IPS DF 6.9 (cell line): ENCODE measurements around the gene NOC4L.

Source experiments
- DNase-seq: peaks from one replicate; pipeline ENCODE4 v3.0.0-alpha.2; 2013; ENCODE audit warnings: low read depth, low spot score
- H3K27ac ChIP-seq: one replicate; pipeline ENCODE4 v1.5.1; 2013; ENCODE audit warnings: low read length, control low read depth
- H3K27me3 ChIP-seq: 2 replicates; pipeline ENCODE4 v1.6.1; 2013; ENCODE audit warnings: mild to moderate bottlenecking, low read length; ENCODE audit not compliant: control insufficient read depth, insufficient read depth
- H3K36me3 ChIP-seq: 2 replicates; pipeline ENCODE4 v1.6.1; 2013; ENCODE audit warnings: low read length; ENCODE audit not compliant: control insufficient read depth, insufficient read depth
- H3K4me1 ChIP-seq: 2 replicates; pipeline ENCODE4 v1.6.1; 2013; ENCODE audit warnings: low read length; ENCODE audit not compliant: control insufficient read depth, insufficient read depth
- H3K4me3 ChIP-seq: 2 replicates; pipeline ENCODE4 v1.5.1; 2013; ENCODE audit warnings: mild to moderate bottlenecking, low read length
- H3K9me3 ChIP-seq: 2 replicates; pipeline ENCODE4 v1.6.1; 2013; ENCODE audit warnings: low read length, inconsistent platforms; ENCODE audit not compliant: control insufficient read depth, insufficient read depth
- WGBS: extraction: QIAGEN DNeasy Blood & Tissue Kit; methylation state at CpG from one replicate; pipeline ENCODE4 v1.1.7; 2013; ENCODE audit warnings: mixed read lengths, missing lambda C conversion rate; ENCODE audit not compliant: insufficient read length, insufficient coverage; 5-methylcytosine and 5-hydroxymethylcytosine counted together

The NOC4L gene

DNA sequence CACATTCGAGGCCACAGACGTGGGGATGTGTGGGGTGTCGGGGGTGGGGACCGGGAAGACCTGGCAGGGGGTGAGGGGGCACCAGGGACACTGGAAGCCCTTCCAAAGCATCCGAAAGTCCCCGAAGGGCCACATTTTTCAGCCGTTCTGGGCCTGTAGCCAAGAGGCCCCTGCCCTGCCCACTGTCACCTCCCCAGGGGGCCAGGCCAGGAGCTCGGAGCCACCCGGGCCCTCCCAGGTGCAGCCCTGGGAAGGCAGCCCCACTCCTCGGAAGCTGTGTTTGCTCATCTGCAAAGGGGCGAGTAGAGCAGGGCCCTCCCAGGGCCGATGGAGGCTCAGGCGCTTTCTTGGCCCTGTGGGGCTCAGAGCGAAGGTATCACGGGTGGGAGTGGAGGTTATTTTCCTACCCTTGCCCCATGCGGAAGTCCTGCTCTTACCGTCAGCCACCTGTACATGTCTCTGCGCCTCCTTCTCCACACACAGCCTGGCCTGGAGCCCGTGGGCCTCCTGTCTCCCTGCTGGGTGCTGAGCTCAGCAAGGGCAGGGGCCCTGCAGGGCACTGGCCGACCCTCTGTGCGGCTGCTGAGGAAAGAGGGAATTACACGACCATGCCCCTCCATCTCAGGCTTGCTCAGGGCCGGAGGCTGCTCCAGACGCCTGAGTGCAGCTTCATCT lies 27.2 kb downstream of the NOC4L start:
- DNase-seq = no peak
- Histone ChIP-seq H3K4me3 (no peak overlapping the region), H3K9me3 (no peaks in the 10 kb centered on the region), H3K27me3 (no peaks in the 10 kb centered on the region), H3K27ac (no peak overlapping the region), H3K4me1 (no peaks in the 10 kb centered on the region), H3K36me3 (no peaks in the 10 kb centered on the region)
- no CpG with 5 or more reads among the region's 24 CpGs for WGBS

DNA sequence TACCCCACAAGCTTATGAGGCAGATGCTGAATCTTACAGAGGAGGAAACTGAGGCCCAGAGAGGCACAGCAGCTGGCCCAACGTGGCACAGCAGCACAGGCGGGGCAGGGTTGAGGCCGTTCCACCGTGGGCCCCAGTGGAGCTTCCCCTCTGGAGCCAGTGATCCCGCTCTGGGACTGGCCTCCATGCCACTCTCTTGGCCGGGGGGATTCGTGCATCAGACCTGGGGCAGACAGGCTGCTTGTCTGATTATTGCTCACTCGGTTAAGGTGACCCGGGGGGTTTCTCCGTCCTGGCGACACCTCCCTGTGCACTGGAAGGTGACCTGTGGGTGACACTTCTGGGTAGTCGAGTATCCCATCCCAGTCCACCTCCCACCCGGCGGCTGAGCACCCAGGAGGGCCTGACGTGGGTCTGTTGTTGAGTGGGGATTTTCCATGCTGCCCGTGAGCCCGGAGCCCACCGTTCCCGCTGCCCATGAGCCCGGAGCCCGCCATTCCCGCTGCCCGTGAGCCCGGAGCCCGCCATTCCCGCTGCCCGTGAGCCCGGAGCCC lies 27.8 kb downstream of the NOC4L start:
- no CpG with 5 or more reads among the region's 28 CpGs for WGBS
- Histone ChIP-seq H3K4me3 (no peak overlapping the region), H3K4me1 (no peaks in the 10 kb centered on the region), H3K36me3 (no peaks in the 10 kb centered on the region), H3K9me3 (no peaks in the 10 kb centered on the region), H3K27me3 (no peaks in the 10 kb centered on the region), H3K27ac (no peak overlapping the region)
- no peak for DNase-seq

DNA sequence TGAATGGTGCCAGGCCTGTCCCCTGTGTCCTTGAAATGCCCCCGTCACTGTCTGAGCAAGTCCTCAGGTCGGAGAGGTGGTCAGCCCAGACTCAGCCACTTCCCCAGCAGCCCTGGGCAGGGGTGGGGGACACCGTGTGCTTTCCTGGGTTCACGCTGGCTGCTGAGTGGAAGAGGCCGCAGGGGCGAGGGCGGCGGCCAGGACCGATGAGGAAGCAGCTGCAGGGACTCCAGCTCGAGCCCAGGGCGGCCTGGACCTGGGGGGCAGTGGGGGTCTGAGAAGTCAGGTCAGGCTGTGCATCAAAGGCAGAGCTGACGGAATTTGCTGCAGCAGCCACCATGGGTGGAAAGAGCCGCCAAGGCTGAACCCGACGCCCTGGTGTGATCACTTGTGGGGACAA lies 28.4 kb downstream of the NOC4L start:
- no peaks in the 10 kb centered on the region for H3K9me3 ChIP-seq
- no peak overlapping the region for H3K27ac ChIP-seq
- no peaks in the 10 kb centered on the region for H3K36me3 ChIP-seq
- WGBS = no CpG with 5 or more reads among the region's 15 CpGs
- H3K4me3 ChIP-seq = no peak overlapping the region
- no peak for DNase-seq
- H3K27me3 ChIP-seq = no peaks in the 10 kb centered on the region
- no peaks in the 10 kb centered on the region for H3K4me1 ChIP-seq

DNA sequence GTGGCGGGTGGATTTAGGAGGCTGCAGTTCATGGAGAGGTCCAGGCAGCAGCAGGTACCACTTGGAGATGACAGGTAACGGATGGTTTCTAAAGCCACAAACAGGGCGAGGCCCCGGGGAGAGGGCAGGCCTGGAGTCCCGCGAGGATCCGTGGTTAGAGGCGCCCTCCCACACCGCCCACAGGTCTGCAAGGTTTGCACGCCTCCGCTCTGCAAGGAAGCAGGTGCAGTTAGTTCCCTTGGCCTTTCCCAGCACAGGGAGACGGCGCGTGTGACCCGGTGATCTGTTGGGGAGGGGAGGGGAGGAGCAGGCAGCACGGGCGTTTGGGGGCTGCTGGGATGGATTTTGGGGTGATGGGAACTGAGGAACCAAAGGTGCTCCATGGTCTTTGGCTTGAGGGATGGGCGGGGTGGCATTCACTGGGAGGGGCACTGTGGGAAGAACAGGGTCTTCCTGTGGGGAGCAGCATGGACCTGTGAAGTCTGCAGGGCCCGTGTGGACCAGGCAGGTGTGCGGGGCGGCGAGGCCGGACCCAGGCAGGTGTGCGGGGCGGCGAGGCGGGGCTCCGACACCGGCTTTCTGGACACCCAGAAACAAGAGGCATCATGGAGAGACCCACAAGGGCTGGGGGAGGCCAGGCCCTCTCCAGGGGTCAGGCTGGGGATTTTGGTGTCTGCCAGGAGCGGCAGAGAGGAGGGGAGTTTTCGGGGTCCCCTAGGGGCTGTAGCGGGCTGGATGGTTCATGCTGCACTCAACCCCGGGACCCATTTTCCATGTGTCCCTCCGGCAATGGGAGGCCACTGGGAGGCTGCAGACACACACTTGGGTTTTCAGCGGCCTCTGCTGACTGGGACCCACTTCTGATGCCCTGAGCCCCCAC lies 29.1 kb downstream of the NOC4L start:
- Histone ChIP-seq H3K36me3 (no peaks in the 10 kb centered on the region), H3K9me3 (no peaks in the 10 kb centered on the region), H3K27ac (no peak overlapping the region), H3K27me3 (no peaks in the 10 kb centered on the region), H3K4me1 (no peaks in the 10 kb centered on the region), H3K4me3 (no peak overlapping the region)
- DNase-seq = no peak
- WGBS = no CpG with 5 or more reads among the region's 35 CpGs

DNA sequence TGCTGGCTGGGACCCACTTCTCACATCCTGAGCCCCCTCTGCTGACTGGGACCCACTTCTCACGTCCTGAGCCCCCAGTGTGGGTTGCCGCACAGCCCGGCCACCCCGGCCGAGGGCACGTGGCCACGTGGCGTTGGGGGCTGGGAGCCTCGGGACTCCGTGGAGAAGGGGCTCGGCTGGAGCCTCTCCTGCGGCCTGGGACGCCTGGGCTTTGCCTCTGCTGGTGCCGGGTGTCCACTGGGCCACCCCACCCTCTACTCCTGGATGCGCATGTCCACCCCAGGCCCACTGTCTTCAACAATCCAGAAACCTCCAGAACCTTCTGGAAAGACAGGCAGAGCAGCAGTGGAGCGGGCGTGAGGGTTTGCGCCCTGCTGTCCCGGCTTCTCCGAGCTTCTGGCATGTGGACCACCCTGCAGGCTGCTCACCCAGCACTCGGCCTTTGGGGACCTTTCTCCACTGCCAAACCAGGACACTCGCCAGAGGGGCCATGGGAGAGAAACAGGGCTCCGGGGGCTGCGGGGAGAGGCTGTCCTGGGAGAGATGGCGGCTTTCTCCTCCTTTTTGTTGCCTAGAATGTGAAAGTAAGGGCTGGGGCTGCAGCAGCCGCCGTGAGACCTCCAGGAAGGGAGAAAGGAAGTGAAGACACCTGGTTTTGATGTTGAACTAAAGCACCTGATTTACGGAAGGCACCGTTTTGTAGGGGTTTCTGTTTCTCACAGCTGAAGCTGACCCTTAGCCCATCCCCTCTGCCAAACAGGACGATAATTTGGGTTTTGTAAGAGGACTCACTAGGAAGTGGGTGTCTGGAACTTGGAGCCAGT lies 30.0 kb downstream of the NOC4L start:
- Histone ChIP-seq H3K36me3 (no peaks in the 10 kb centered on the region), H3K9me3 (no peaks in the 10 kb centered on the region), H3K4me3 (no peak overlapping the region; the same call in 1 of the 2 replicates), H3K27ac (no peak overlapping the region), H3K27me3 (no peaks in the 10 kb centered on the region), H3K4me1 (no peaks in the 10 kb centered on the region)
- no CpG with 5 or more reads among the region's 30 CpGs for WGBS
- DNase-seq = no peak

DNA sequence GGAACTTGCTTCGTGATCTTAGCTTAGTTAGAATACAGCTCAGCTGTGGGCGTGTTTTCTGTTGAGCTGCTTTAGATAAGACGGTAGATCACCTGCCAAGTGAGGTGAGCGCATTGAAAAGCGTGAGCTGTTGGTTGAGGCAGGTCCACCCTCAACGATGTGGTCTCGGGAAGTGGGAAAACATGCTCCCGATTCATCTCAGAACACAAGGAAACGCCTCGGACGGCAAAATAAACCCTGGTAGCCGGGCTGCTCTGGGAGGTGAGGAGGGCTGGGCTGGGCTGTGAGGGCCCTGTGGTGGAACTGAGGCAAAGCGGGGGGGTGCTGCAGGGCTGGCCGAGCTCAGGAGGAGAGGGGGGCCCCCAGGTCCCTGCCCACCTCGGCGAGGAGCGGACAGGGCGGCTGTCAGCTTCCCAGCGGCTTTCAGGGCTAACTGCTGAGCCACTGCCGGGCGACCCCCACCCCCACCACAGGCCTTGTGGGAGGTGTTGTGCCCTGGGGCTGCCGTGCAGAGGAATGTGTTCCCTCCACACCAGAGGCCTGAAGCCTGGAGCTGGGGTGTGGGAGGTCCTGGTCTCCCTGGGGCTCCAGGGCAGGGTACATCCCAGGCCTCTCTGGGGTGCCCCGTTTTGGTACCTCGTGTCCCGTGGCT lies 30.7 kb downstream of the NOC4L start:
- no CpG with 5 or more reads among the region's 25 CpGs for WGBS
- Histone ChIP-seq H3K27ac (no peak overlapping the region), H3K4me3 (no peak overlapping the region), H3K27me3 (no peaks in the 10 kb centered on the region), H3K4me1 (no peaks in the 10 kb centered on the region), H3K9me3 (no peaks in the 10 kb centered on the region), H3K36me3 (no peaks in the 10 kb centered on the region)
- DNase-seq = no peak

DNA sequence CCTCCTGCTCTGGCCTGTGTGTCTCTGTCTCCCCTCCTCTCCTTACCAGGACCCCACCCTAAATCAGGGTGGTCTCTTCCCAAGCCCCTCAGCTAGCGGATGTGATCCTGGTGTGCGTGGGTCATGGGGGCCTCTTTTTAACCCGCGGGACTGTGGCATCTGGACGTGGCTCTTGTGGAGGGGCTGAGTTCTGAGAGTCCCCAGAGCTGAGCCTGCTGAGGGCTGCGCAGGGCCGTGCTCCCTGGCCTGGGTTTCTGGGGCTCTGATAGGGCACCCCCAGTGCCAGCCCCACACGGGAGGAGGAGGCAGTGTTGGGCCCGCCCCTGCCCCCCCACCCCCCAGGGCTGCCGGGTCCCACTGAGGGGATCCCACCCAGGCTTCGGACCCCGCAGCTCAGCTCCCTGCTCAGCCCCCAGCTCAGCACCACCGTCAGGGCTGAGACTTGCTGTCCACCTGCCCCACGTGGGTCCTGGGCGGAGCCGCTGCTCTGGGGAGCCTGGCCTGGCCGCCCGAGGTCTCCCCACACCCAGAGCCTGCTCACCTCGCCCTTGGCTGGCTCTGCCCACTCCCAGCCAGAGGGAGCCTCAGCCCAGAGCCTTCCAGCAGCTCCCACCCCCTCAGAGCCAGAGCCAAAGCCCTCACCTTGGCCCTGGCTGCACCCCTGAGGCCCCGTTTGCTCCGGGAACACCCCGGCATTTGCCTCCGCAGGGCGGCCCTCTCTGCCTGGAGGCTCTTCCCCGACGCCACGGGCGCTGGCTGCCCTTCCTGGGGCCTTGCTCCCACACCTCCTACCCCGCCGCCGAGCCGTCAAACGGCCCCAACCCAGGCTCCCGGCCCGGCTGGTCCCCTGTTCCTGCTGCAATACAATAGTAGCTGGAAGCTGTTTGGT lies 31.5 kb downstream of the NOC4L start:
- no peaks in the 10 kb centered on the region for H3K27me3 ChIP-seq
- H3K4me1 ChIP-seq = no peaks in the 10 kb centered on the region
- DNase-seq = no peak
- no peaks in the 10 kb centered on the region for H3K9me3 ChIP-seq
- WGBS = no CpG with 5 or more reads among the region's 35 CpGs
- no peak overlapping the region for H3K27ac ChIP-seq
- H3K4me3 ChIP-seq = no peak overlapping the region
- H3K36me3 ChIP-seq = no peaks in the 10 kb centered on the region

DNA sequence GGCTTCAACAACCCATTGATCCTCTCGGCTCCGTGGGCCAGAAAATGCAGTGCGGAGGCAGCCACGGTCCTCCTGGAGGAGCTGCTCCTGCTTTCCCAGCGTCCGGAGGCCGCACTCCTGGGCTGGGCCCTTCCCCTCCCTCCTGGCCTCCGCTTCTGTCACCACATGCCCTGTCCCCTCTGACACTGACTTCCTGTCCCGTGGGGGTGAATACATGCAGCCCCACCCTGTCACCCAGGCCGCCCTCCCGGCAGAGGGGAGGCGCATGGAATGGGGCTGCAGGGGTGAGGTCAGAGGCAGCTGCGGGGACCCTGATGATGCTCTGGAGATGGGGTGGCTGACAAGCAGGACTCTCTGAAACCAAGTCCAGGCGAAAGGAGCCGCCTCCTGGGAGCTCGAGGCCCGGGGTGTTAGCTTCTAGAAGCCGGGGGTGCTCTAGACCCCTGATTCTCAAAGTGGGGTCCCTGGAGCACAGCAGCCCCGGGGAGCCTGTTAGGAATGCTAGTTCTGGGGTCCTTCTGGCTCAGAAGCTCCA lies 32.2 kb downstream of the NOC4L start:
- WGBS = no CpG with 5 or more reads among the region's 19 CpGs
- Histone ChIP-seq H3K4me3 (no peak overlapping the region), H3K9me3 (no peaks in the 10 kb centered on the region), H3K36me3 (no peaks in the 10 kb centered on the region), H3K27me3 (no peaks in the 10 kb centered on the region), H3K27ac (no peak overlapping the region), H3K4me1 (no peaks in the 10 kb centered on the region)
- no peak for DNase-seq

DNA sequence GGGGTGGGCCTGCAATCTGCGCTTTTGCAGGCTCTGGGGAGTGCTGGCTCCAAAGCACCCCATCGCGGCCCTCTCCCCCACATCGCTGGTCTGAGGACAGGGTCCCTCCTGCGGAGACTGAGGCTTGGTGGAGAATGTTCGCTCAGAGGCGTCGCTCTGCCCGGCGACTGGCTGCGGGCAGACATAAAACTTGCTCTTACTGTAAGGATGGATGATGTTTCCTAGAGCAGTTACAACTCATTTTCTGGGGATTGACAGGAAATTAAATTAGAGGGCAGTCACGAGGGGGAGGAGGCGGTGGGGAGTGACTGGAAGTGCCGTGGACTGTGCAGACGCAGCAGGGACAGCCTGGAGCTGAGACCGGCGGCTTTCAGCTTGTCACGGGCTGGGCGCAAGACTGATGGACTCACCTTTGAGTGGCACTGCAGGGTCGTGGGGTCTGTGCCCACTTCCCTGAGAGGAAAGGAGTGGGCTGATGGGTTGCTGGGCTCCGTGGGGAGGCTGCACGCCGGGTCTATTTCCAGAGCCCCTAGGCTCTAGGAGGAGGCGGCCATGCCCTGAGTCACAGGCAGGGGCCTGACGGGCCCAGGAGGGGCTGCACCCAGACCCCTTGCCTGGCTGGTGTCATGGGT lies 32.8 kb downstream of the NOC4L start:
- no peak overlapping the region for H3K4me3 ChIP-seq
- no CpG with 5 or more reads among the region's 25 CpGs for WGBS
- no peak overlapping the region for H3K27ac ChIP-seq
- H3K4me1 ChIP-seq = no peaks in the 10 kb centered on the region
- H3K36me3 ChIP-seq = no peaks in the 10 kb centered on the region
- no peak for DNase-seq
- no peaks in the 10 kb centered on the region for H3K27me3 ChIP-seq
- no peaks in the 10 kb centered on the region for H3K9me3 ChIP-seq
